Measurements from ENCODE around the gene NELFE.
"Not testable (repeated sequence)": the region's sequence is repeated elsewhere in the genome, so short reads cannot be mapped to it uniquely, and the experiment has no call there.

The NELFE gene

DNA sequence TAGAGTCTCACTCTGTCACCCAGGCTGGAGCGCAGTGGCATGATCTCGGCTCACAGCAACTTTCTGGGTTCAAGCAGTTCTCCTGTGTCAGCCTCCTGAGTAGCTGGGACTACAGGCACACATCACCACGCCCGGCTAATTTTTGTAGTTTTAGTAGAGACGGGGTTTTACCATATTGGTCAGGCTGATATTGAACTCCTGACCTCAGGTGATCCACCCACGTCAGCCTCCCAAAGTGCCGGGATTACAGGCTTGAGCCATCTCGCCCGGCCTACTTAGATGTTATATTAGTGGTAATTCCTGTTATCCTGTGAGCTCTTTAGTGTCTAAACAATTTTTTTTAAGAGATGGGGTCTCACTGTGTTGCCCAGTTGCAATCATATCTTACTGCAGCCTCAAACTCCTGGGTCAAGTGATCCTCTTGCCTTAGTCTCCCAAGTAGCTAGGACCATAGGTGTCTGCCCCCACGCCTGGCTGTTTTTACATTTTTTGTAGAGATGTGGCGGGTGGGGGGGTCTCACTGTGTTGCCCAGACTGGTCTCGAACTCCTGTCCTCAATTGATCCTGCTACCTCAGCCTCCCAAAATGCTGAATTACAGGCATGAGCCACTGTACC lies 19.2 kb upstream of the NELFE start:
- TF ChIP-seq, protein P1, sequence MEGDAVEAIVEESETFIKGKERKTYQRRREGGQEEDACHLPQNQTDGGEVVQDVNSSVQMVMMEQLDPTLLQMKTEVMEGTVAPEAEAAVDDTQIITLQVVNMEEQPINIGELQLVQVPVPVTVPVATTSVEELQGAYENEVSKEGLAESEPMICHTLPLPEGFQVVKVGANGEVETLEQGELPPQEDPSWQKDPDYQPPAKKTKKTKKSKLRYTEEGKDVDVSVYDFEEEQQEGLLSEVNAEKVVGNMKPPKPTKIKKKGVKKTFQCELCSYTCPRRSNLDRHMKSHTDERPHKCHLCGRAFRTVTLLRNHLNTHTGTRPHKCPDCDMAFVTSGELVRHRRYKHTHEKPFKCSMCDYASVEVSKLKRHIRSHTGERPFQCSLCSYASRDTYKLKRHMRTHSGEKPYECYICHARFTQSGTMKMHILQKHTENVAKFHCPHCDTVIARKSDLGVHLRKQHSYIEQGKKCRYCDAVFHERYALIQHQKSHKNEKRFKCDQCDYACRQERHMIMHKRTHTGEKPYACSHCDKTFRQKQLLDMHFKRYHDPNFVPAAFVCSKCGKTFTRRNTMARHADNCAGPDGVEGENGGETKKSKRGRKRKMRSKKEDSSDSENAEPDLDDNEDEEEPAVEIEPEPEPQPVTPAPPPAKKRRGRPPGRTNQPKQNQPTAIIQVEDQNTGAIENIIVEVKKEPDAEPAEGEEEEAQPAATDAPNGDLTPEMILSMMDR (IDR thresholded peaks at IDR 0.05; ENCODE audit: low read length) = no peak
- TF ChIP-seq EZH2phosphoT487 (IDR thresholded peaks at IDR 0.05; ENCODE audit: low read length) (no peak), EZH2 (optimal IDR thresholded peaks at IDR 0.05; ENCODE audit: low read depth, low read length) (no peak)
- Histone ChIP-seq H3K4me1 (ENCODE audit: low read length) (no peaks in the 10 kb centered on the region; the same call in 1 of the 2 replicates), H4K20me1 (ENCODE audit: insufficient read depth, low read length) (no peaks in the 10 kb centered on the region), H3K9me3 (replicated peaks; ENCODE audit: insufficient read depth, low read length) (no peaks in the 10 kb centered on the region), H3K9me2 (replicated peaks; ENCODE audit: insufficient read depth, low read length) (no peaks in the 10 kb centered on the region), H3K79me2 (ENCODE audit: low read length) (peaks cover 6% of the 10 kb centered on the region), H3K27me3 (replicated peaks; ENCODE audit: insufficient read depth, low read length) (no peaks in the 10 kb centered on the region), H3K9ac (ENCODE audit: low read length) (no peak overlapping the region), H3K27ac (ENCODE audit: low read length) (no peak overlapping the region), H3K4me3 (ENCODE audit: low read length) (no peak overlapping the region), H2AFZ (ENCODE audit: low read length) (no peak overlapping the region), H3F3A (ENCODE audit: insufficient read depth, low read length) (no peaks in the 10 kb centered on the region; the same call in 1 of the 2 replicates), H3K4me2 (ENCODE audit: low read depth, low read length) (no peak overlapping the region), H3K36me3 (replicated peaks; ENCODE audit: insufficient read depth, low read length) (no peaks in the 10 kb centered on the region)
- no peak for DNase-seq

DNA sequence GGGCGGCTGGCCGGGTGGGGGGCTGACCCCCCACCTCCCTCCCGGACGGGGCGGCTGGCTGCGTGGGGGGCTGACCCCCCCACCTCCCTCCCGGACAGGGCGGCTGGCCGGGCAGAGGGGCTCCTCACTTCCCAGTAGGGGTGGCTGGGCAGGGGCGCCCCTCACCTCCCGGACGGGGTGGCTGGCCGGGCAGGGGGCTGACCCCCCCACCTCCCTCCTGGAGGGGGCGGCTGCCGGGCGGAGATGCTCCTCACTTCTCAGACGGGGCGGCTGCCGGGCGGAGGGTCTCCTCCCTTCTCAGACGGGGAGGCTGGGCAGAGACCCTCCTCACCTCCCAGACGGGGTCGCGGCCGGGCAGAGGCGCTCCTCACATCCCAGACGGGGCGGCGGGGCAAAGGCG lies 17.3 kb upstream of the NELFE start:
- not testable (repeated sequence) for H3K4me1 ChIP-seq (ENCODE audit: low read length); H2AFZ ChIP-seq (ENCODE audit: low read length); H3K36me3 ChIP-seq (replicated peaks; ENCODE audit: insufficient read depth, low read length); H3K27me3 ChIP-seq (replicated peaks; ENCODE audit: insufficient read depth, low read length); H3K27ac ChIP-seq (ENCODE audit: low read length); DNase-seq; H3K9ac ChIP-seq (ENCODE audit: low read length); H3K9me2 ChIP-seq (replicated peaks; ENCODE audit: insufficient read depth, low read length); H3F3A ChIP-seq (ENCODE audit: insufficient read depth, low read length); H3K4me2 ChIP-seq (ENCODE audit: low read depth, low read length); H3K4me3 ChIP-seq (ENCODE audit: low read length); H4K20me1 ChIP-seq (ENCODE audit: insufficient read depth, low read length); H3K9me3 ChIP-seq (replicated peaks; ENCODE audit: insufficient read depth, low read length)
- H3K79me2 ChIP-seq (ENCODE audit: low read length) = peaks cover 18% of the 10 kb centered on the region

DNA sequence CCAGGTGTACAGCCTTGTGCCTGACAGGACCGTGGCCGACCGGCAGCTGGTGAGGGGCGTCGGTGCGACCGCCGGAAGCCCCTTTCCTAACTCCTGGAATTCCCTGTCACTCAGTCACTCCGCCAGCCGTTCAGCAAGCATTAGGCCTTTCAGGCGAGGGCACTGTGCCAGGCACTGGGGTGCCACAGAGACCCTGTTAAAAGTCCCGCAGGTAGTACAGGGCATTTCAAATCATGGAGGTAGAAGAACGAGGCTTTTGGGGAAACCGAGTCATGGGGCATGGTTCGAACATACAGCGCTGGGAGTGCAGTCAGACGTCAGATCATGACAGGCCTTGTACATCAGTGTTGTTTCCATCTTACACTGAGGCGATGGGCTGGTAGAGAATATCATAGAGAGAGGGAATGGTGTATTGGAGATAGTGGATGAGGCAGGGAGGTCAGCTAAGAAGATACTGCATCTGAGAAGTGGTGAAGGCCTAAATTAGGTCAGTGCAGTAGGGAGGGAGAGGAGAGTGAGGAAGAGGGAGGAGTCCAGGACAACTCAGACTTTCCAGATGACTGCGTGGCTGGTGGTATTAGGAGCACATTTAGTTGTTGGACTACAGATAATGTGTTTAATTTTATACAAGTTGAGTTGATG lies 14.1 kb upstream of the NELFE start:
- peak overlapping the region; percentile 94 for H3K9ac ChIP-seq (ENCODE audit: low read length)
- H3K27ac ChIP-seq (ENCODE audit: low read length) = peak overlapping the region; percentile 89
- peak overlapping the region; percentile 98 for H3K4me2 ChIP-seq (ENCODE audit: low read depth, low read length)
- peaks cover 6% of the 10 kb centered on the region; the same call in 1 of the 2 replicates for H3K4me1 ChIP-seq (ENCODE audit: low read length)
- TF ChIP-seq EZH2phosphoT487 (IDR thresholded peaks at IDR 0.05; ENCODE audit: low read length) (no peak), EZH2 (optimal IDR thresholded peaks at IDR 0.05; ENCODE audit: low read depth, low read length) (no peak)
- TF ChIP-seq, protein P1 (IDR thresholded peaks at IDR 0.05; ENCODE audit: low read length) = no peak
- DNase-seq = no peak
- no peaks in the 10 kb centered on the region for H3K27me3 ChIP-seq (replicated peaks; ENCODE audit: insufficient read depth, low read length)
- H3F3A ChIP-seq (ENCODE audit: insufficient read depth, low read length) = peaks cover 11% of the 10 kb centered on the region
- no peaks in the 10 kb centered on the region for H3K36me3 ChIP-seq (replicated peaks; ENCODE audit: insufficient read depth, low read length)
- H3K4me3 ChIP-seq (ENCODE audit: low read length) = peak overlapping the region; percentile 88
- H3K9me2 ChIP-seq (replicated peaks; ENCODE audit: insufficient read depth, low read length) = no peaks in the 10 kb centered on the region
- no peaks in the 10 kb centered on the region for H3K9me3 ChIP-seq (replicated peaks; ENCODE audit: insufficient read depth, low read length)
- H4K20me1 ChIP-seq (ENCODE audit: insufficient read depth, low read length) = no peaks in the 10 kb centered on the region
- peaks cover 25% of the 10 kb centered on the region for H3K79me2 ChIP-seq (ENCODE audit: low read length)
- peak overlapping the region; percentile 90 for H2AFZ ChIP-seq (ENCODE audit: low read length)

Measured in MM.1S (cell line).